Kidney (tissue), 14 donors: Measurements from ENCODE around the gene IL21. TPM values are rescaled to one million over a fixed set of nuclear protein-coding genes. Genes with fewer than 3 reads are reported as not detected.

ENCODE experiments used
- DNase-seq, 5 donors: peaks; one replicate each; pipeline ENCODE4 v3.0.0-alpha.2; 2013 to 2020
- FAIRE-seq: peaks from 2 replicates; lab custom pipeline; 2012; peaks lifted over from hg19 to GRCh38; lab: Jason Lieb, UNC
- H3K27ac ChIP-seq, 2 donors: one replicate each; pipeline ENCODE4 v1.7.0; 2013; ENCODE audit warnings: low read depth in 2 of 2, low read length in 2 of 2, inconsistent platforms in 1 of 2
- H3K27me3 ChIP-seq: one replicate; pipeline ENCODE4 v1.7.1; 2013; ENCODE audit warnings: low read length, inconsistent platforms; ENCODE audit not compliant: control insufficient read depth, insufficient read depth
- H3K36me3 ChIP-seq, 3 donors: one replicate each; pipeline versions ENCODE4 v1.7.0 to v1.7.1; 2013; ENCODE audit warnings: low read length in 3 of 3, control low read depth in 1 of 3, inconsistent platforms in 1 of 3; ENCODE audit not compliant: insufficient read depth in 3 of 3, control insufficient read depth in 2 of 3
- H3K4me1 ChIP-seq, 3 donors: one replicate each; pipeline versions ENCODE4 v1.7.0 to v1.7.1; 2013; ENCODE audit warnings: low read length in 3 of 3, inconsistent platforms in 1 of 3, low read depth in 1 of 3; ENCODE audit not compliant: control insufficient read depth in 2 of 3, insufficient read depth in 2 of 3
- H3K4me3 ChIP-seq, 3 donors: one replicate each; pipeline versions ENCODE4 v1.7.0 to v1.8.1; 2013; ENCODE audit warnings: low read length in 3 of 3, control low read depth in 1 of 3, inconsistent platforms in 1 of 3
- H3K9ac ChIP-seq, 3 donors: one replicate each; pipeline versions ENCODE4 v1.7.0 to v1.7.1; 2013; ENCODE audit warnings: low read length in 3 of 3, control low read depth in 1 of 3, inconsistent platforms in 1 of 3
- H3K9me3 ChIP-seq, 3 donors: one replicate each; pipeline versions ENCODE4 v1.7.0 to v1.7.1; 2013; ENCODE audit warnings: low read length in 3 of 3, control low read depth in 1 of 3, inconsistent platforms in 1 of 3; ENCODE audit not compliant: control insufficient read depth in 2 of 3, insufficient read depth in 1 of 3
- intact Hi-C: fragments of 100-400 bp; cut with DNase I; formaldehyde crosslinking; loops from one replicate; pipeline ENCODE4 v1.11.1; 2022
- polyA plus RNA-seq: library from polyadenylated mRNA; stranded (reverse); fragments of 350-450 nt; fragmentation: Illumina TruSeq; extraction: RNeasy Lipid Tissue Mini Kit (QIAGEN cat#74804); gene quantifications from one replicate; pipeline ENCODE4 v1.2.3, GENCODE V29; 2014; ENCODE audit warnings: low read depth, low replicate concordance; ENCODE audit not compliant: insufficient read depth
- total RNA-seq: library from RNA; stranded (reverse); fragmentation: NEBNext Ultra II Directional; extraction: Animal tissue kit (Norgen Biotek cat#: 25700); gene quantifications from one replicate; pipeline ENCODE4 v1.2.1, GENCODE V29; 2021
- TF ChIP-seq, protein P1 (sequence below): IDR thresholded peaks from 3 replicates; pipeline ENCODE4 v1.5.1; 2012; ENCODE audit warnings: mild to moderate bottlenecking, moderate library complexity, borderline replicate concordance; ENCODE audit not compliant: insufficient read depth; ENCODE audit errors: extremely low read depth
- donor health status: control.
- donor health status: control.
- donor health status: control.
- donor health status: control.
- donor health status: control.
- donor health status: DM: yes; HTN: yes; CAD: no.
- donor health status: Normal renal cell carcinoma (clear cell type).

The IL21 gene
- total and polyA plus RNA-seq, 2 donors from 2014 or later, result not detected

DNA sequence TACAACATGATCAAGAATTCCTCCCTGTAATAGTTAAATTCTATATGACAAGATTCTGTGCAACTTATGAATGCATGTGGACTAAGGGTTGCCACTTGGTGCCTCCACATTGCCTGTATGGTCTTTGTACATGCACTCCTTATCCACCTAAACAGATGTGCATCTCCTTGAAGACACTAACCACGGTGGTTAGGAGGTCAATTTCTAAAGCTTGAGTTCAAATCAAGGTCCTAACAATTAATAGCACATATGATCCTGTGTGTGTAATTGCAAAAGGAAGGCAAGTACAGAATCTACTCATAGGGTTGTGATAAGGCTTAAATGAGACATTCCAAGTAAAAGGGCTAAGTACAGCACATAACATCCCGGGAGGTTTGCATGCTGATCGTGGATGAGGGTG is 1.5 kb upstream of the IL21 start:
- Histone ChIP-seq H3K36me3 (no peaks in the 10 kb centered on the region), H3K27me3 (no peaks in the 10 kb centered on the region), H3K27ac (no peak overlapping the region), H3K9ac (no peak overlapping the region), H3K4me3 (no peak overlapping the region), H3K4me1 (no peaks in the 10 kb centered on the region), H3K9me3 (no peaks in the 10 kb centered on the region)
- intact Hi-C loops, result no loop called here
- DNase-seq (no peak), FAIRE-seq (no peak)
- TF ChIP-seq, protein P1, sequence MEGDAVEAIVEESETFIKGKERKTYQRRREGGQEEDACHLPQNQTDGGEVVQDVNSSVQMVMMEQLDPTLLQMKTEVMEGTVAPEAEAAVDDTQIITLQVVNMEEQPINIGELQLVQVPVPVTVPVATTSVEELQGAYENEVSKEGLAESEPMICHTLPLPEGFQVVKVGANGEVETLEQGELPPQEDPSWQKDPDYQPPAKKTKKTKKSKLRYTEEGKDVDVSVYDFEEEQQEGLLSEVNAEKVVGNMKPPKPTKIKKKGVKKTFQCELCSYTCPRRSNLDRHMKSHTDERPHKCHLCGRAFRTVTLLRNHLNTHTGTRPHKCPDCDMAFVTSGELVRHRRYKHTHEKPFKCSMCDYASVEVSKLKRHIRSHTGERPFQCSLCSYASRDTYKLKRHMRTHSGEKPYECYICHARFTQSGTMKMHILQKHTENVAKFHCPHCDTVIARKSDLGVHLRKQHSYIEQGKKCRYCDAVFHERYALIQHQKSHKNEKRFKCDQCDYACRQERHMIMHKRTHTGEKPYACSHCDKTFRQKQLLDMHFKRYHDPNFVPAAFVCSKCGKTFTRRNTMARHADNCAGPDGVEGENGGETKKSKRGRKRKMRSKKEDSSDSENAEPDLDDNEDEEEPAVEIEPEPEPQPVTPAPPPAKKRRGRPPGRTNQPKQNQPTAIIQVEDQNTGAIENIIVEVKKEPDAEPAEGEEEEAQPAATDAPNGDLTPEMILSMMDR, result no peak

DNA sequence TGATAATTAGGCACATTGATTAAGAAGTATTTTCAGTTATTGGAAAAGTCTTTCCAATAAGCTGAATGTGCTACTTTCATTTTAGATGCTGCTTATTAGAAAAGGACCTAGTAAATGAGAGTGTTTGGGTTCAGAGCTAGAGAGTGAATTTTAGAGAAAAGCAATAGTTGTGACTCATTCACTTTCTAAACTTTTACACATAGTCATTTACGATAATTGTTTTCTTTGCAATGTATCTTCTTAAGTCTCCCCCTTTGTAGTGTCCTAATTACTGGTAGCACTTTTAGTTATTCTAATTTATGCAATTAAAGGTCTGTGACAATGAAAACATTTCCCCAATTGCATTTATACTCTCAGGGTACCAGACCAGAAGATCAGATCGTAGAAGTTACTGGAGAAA is 1.3 kb downstream of the IL21 start:
- H3K4me3 ChIP-seq, result no peak overlapping the region

DNA sequence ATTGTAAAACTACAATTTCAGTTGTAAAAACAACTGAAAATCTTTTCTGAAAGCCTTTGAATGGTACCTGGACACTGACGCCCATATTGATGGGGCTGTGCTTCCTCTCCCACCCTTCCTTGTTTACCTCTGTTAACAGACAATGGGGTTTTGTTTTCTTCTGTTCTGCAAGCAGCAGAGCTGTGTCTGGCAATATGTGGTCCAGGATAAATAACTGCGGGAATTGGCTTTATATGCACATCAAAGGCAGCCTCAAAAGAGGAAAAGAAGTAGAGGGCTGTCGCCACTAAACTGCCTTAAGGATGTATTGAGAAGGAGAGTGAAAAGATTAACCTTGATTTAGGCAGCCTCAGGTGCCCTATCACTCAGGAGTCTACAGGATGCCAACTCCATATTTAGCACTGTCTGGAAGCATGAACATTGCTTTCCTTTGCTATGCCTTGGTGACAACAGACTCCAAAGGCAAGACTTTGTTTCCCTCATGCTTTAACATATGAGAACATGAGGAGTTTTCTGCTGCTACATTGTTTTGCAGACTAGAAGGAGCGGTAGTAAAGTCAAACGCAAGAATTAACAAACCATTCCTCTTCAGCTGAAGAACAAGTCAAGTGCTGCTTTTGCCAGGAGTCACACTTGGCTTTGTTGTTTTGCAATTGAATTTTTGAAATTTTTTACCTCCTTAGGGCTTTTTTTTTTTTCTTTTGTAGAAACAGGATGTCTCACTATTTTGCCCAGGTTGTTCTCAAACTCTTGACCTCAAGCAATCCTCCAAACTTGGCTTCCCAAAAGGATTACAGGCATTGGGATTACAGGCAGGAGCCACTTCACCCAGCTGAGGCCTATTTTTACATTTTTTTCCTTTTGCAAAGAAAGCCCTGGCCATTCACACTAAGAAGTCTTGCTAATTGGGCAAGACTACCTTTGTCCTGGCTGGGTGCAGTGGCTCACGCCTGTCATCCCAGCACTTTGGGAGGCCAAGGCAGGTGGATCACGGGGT is 3.0 kb downstream of the IL21 start:
- no peaks in the 10 kb centered on the region for H3K4me1 ChIP-seq
- no peaks in the 10 kb centered on the region for H3K27me3 ChIP-seq
- no peaks in the 10 kb centered on the region for H3K9me3 ChIP-seq
- no peak overlapping the region for H3K9ac ChIP-seq
- TF ChIP-seq, protein P1, result no peak
- no peak overlapping the region for H3K4me3 ChIP-seq
- intact Hi-C loops, result no loop called here
- DNase-seq, result no peak
- no peak overlapping the region for H3K27ac ChIP-seq
- no peaks in the 10 kb centered on the region for H3K36me3 ChIP-seq
- FAIRE-seq, result no peak

More for the DNA sequence above, 1.3 kb downstream of the IL21 start:
- Histone ChIP-seq H3K4me1 (no peaks in the 10 kb centered on the region), H3K36me3 (no peaks in the 10 kb centered on the region), H3K9me3 (no peaks in the 10 kb centered on the region), H3K27ac (no peak overlapping the region), H3K9ac (no peak overlapping the region), H3K27me3 (no peaks in the 10 kb centered on the region)
- intact Hi-C loops, result no loop called here
- DNase-seq (no peak), FAIRE-seq (no peak)
- TF ChIP-seq, protein P1, result no peak
